SK-N-SH treated with all-trans-retinoic acid at 6 μM for 48 hours (cell line): ENCODE measurements around the gene SLITRK5.

Experiments
- ATAC-seq: fragments of 200-7000 bp; cut with Tn5 transposase; 3 replicates; pipeline ENCODE4 v1.9.1; 2020; ENCODE audit warnings: mild to moderate bottlenecking, moderate library complexity
- ARNTL ChIP-seq: fragments of 450-650 bp; formaldehyde crosslinking; IDR thresholded peaks from 2 replicates; pipeline ENCODE4 v1.5.0; 2020; ENCODE audit warnings: low read depth, mild to moderate bottlenecking, moderate library complexity, borderline replicate concordance
- BACH2 ChIP-seq: fragments of 250-450 bp; sonication (Bioruptor Pico); IDR thresholded peaks from 2 replicates; pipeline ENCODE4 v1.9.0; 2021; ENCODE audit warnings: mild to moderate bottlenecking, borderline replicate concordance
- CSDC2 ChIP-seq: fragments of 250-450 bp; sonication (Bioruptor Pico); IDR thresholded peaks from 2 replicates; pipeline ENCODE4 v1.5.0; 2020; ENCODE audit warnings: mild to moderate bottlenecking, moderate library complexity
- ESRRG ChIP-seq: fragments of 250-450 bp; sonication (Bioruptor Pico); IDR thresholded peaks from 2 replicates; pipeline ENCODE4 v1.6.1; 2021; ENCODE audit warnings: mild to moderate bottlenecking
- ISL1 ChIP-seq: fragments of 250-450 bp; sonication (Bioruptor Pico); IDR thresholded peaks from 2 replicates; pipeline ENCODE4 v2.1.2; 2022; ENCODE audit warnings: mild to moderate bottlenecking, moderate library complexity
- PPARA ChIP-seq: fragments of 250-450 bp; sonication (Bioruptor Pico); IDR thresholded peaks from 2 replicates; pipeline ENCODE4 v1.5.0; 2020; ENCODE audit warnings: mild to moderate bottlenecking, borderline replicate concordance
- RARB ChIP-seq: fragments of 250-450 bp; sonication (Bioruptor Pico); IDR thresholded peaks from 2 replicates; pipeline ENCODE4 v1.8.0; 2021; ENCODE audit warnings: mild to moderate bottlenecking, moderate library complexity
- SNAI2 ChIP-seq: fragments of 250-450 bp; sonication (Bioruptor Pico); IDR thresholded peaks from 2 replicates; pipeline ENCODE4 v1.5.0; 2020; ENCODE audit warnings: mild to moderate bottlenecking, moderate library complexity
- TCF4 ChIP-seq: fragments of 250-450 bp; sonication (Bioruptor Pico); IDR thresholded peaks from 2 replicates; pipeline ENCODE4 v1.8.0; 2021; ENCODE audit warnings: mild to moderate bottlenecking, moderate library complexity, borderline replicate concordance
- TOX ChIP-seq: fragments of 250-450 bp; sonication (Bioruptor Pico); IDR thresholded peaks from 2 replicates; pipeline ENCODE4 v1.8.0; 2021; ENCODE audit warnings: mild to moderate bottlenecking, moderate library complexity, borderline replicate concordance
- ZFP3 ChIP-seq: fragments of 250-450 bp; sonication (Bioruptor Pico); IDR thresholded peaks from 2 replicates; pipeline ENCODE4 v1.5.0; 2020; ENCODE audit warnings: mild to moderate bottlenecking, moderate library complexity
- ZFP30 ChIP-seq: fragments of 450-650 bp; formaldehyde crosslinking; IDR thresholded peaks from 2 replicates; pipeline ENCODE4 v1.5.0; 2022; ENCODE audit warnings: mild to moderate bottlenecking, moderate library complexity
- ZNF565 ChIP-seq: fragments of 450-650 bp; formaldehyde crosslinking; conservative IDR thresholded peaks from 2 replicates; pipeline ENCODE4 v1.5.0; 2020; ENCODE audit warnings: low read depth, mild to moderate bottlenecking, moderate library complexity
- ZNF70 ChIP-seq: fragments of 450-650 bp; formaldehyde crosslinking; IDR thresholded peaks from 2 replicates; pipeline ENCODE4 v1.5.0; 2020; ENCODE audit warnings: mild to moderate bottlenecking, moderate library complexity
- ZNF8 ChIP-seq: fragments of 450-650 bp; formaldehyde crosslinking; IDR thresholded peaks from 2 replicates; pipeline ENCODE4 v1.5.0; 2020; ENCODE audit warnings: mild to moderate bottlenecking, moderate library complexity
- TF ChIP-seq, protein P1 (sequence below): fragments of 250-450 bp; sonication (Bioruptor Pico); IDR thresholded peaks from 2 replicates; pipeline ENCODE4 v1.8.0; 2020; ENCODE audit warnings: mild to moderate bottlenecking, moderate library complexity, borderline replicate concordance
- TF ChIP-seq, protein P2 (sequence below): fragments of 250-450 bp; sonication (Bioruptor Pico); IDR thresholded peaks from 2 replicates; pipeline ENCODE4 v1.5.0; 2020; ENCODE audit warnings: mild to moderate bottlenecking, moderate library complexity
- TF ChIP-seq, protein P3 (sequence below): fragments of 250-450 bp; sonication (Bioruptor Pico); IDR thresholded peaks from 2 replicates; pipeline ENCODE4 v1.8.0; 2021; ENCODE audit warnings: low read depth, mild to moderate bottlenecking, moderate library complexity, borderline replicate concordance
- TF ChIP-seq, protein P4 (sequence below): fragments of 250-450 bp; sonication (Bioruptor Pico); IDR thresholded peaks from 2 replicates; pipeline ENCODE4 v1.5.1; 2021; ENCODE audit warnings: mild to moderate bottlenecking, moderate library complexity

Gene SLITRK5

DNA sequence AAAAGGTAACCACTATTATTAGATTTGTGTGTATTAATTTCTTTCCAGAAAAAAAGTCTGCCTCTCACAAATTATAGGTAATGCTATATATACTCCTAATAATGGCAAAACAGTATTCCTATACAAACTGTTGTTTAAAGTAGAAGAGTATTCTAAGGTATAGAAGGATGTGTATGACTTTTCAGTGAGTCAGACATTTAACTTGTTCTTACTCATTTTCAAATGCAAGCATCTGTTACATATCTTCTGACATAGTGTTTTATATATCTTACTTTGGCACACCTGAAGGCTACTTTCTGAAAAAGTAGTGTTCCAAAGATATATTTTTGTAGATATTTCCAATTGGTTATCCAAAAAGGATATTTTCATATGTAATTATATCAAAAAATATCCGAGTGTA is 3.5 kb upstream of the SLITRK5 start (continued):
- TF ChIP-seq, protein P1, sequence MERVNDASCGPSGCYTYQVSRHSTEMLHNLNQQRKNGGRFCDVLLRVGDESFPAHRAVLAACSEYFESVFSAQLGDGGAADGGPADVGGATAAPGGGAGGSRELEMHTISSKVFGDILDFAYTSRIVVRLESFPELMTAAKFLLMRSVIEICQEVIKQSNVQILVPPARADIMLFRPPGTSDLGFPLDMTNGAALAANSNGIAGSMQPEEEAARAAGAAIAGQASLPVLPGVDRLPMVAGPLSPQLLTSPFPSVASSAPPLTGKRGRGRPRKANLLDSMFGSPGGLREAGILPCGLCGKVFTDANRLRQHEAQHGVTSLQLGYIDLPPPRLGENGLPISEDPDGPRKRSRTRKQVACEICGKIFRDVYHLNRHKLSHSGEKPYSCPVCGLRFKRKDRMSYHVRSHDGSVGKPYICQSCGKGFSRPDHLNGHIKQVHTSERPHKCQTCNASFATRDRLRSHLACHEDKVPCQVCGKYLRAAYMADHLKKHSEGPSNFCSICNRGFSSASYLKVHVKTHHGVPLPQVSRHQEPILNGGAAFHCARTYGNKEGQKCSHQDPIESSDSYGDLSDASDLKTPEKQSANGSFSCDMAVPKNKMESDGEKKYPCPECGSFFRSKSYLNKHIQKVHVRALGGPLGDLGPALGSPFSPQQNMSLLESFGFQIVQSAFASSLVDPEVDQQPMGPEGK: no peak
- TF ChIP-seq ARNTL (CRISPR knock-in tag) (no peak), RARB (CRISPR knock-in tag) (no peak)

DNA sequence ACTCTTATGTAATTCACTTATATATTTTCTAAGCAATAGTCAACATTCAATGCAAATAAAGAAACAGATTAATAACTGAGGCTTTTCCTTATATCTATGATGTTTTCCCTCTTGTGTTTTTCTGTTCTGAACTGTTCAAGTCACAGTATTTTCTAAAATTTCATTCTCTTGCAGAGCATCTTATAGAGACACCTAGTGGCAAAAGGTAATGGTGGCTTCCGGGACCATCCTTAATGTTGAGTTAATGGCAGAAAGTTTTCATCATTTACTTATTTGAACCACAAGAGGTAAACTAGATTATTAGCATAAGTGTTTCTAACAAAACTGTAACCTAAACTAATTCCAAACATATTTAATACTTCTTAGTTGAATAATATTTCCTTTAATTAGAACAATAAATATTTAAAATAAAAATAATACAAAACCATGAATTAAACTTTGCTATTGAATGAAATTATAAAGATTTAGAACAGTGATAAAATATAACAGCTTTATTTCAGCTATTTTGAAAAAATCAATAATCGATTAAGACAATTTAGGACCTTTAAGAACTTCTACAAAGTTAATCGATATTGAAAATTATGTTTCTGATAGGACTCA is 1.7 kb upstream of the SLITRK5 start:
- no peak for ATAC-seq
- TF ChIP-seq RARB (CRISPR knock-in tag) (no peak), ISL1 (CRISPR knock-in tag) (no peak), CSDC2 (no peak), ESRRG (CRISPR knock-in tag) (no peak), TOX (CRISPR knock-in tag) (no peak), BACH2 (CRISPR knock-in tag) (no peak), ARNTL (CRISPR knock-in tag) (no peak), ZNF70 (CRISPR knock-in tag) (no peak), ZFP3 (CRISPR knock-in tag) (no peak)
- TF ChIP-seq, protein P1: no peak
- TF ChIP-seq, protein P2, sequence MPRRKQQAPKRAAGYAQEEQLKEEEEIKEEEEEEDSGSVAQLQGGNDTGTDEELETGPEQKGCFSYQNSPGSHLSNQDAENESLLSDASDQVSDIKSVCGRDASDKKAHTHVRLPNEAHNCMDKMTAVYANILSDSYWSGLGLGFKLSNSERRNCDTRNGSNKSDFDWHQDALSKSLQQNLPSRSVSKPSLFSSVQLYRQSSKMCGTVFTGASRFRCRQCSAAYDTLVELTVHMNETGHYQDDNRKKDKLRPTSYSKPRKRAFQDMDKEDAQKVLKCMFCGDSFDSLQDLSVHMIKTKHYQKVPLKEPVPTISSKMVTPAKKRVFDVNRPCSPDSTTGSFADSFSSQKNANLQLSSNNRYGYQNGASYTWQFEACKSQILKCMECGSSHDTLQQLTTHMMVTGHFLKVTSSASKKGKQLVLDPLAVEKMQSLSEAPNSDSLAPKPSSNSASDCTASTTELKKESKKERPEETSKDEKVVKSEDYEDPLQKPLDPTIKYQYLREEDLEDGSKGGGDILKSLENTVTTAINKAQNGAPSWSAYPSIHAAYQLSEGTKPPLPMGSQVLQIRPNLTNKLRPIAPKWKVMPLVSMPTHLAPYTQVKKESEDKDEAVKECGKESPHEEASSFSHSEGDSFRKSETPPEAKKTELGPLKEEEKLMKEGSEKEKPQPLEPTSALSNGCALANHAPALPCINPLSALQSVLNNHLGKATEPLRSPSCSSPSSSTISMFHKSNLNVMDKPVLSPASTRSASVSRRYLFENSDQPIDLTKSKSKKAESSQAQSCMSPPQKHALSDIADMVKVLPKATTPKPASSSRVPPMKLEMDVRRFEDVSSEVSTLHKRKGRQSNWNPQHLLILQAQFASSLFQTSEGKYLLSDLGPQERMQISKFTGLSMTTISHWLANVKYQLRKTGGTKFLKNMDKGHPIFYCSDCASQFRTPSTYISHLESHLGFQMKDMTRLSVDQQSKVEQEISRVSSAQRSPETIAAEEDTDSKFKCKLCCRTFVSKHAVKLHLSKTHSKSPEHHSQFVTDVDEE (CRISPR knock-in tag): no peak
- TF ChIP-seq, protein P3, sequence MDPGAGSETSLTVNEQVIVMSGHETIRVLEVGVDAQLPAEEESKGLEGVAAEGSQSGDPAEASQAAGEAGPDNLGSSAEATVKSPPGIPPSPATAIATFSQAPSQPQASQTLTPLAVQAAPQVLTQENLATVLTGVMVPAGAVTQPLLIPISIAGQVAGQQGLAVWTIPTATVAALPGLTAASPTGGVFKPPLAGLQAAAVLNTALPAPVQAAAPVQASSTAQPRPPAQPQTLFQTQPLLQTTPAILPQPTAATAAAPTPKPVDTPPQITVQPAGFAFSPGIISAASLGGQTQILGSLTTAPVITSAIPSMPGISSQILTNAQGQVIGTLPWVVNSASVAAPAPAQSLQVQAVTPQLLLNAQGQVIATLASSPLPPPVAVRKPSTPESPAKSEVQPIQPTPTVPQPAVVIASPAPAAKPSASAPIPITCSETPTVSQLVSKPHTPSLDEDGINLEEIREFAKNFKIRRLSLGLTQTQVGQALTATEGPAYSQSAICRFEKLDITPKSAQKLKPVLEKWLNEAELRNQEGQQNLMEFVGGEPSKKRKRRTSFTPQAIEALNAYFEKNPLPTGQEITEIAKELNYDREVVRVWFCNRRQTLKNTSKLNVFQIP: no peak
- TF ChIP-seq, all 23 proteins: peak for 0

DNA sequence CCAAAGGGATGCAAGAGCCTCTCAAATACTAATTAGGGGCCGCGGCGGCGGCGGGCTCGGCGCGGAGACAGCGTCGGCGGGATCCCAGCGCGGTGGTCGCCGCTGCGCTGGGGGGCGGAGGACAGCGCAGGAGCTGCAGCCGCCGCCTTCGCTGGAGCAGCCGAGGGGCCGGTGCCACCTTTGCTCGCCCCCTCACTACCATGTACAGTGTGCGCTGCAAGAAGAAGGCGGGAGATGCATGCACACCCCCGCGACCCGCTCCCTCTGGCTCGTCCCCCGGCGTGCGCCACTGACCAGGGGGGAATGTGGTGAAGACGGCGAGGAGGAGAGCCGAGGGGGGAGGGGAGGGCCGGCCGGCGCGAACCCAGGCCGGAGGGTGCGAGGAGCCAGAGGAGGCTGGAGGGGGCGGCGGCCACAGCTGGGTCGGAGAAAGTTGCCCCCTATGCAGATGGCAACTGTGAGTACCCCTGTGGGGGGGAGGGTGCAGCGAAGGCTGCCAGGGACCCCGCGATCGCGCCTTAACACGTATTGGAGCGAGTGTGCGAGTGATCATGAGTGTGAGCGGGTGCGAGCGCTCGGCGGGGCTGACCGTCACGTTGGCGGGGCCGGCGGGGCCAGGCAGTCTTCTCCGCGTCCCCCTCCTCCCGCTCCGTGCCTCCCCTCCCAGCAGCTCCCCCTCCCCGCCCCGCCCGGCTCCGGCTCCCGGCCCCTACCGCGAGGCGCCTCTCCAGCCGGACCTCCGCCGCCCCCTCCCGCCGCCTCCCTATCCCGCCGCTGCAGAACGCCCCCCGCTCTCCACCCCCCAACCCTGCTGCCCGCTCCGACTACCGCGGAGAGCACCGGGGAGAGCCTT is 808 bp downstream of the SLITRK5 start:
- peak; percentile 9 for ATAC-seq
- TF ChIP-seq ZFP3 (CRISPR knock-in tag) (no peak), PPARA (CRISPR knock-in tag) (no peak), TCF4 (CRISPR knock-in tag) (no peak), ZNF70 (CRISPR knock-in tag) (no peak), ARNTL (CRISPR knock-in tag) (no peak), ISL1 (CRISPR knock-in tag) (no peak), ZNF8 (CRISPR knock-in tag) (no peak), RARB (CRISPR knock-in tag) (no peak), ZFP30 (no peak), ZNF565 (CRISPR knock-in tag) (no peak), SNAI2 (CRISPR knock-in tag) (no peak)
- TF ChIP-seq, protein P3: no peak
- TF ChIP-seq, protein P2 (CRISPR knock-in tag): no peak
- TF ChIP-seq, protein P4, sequence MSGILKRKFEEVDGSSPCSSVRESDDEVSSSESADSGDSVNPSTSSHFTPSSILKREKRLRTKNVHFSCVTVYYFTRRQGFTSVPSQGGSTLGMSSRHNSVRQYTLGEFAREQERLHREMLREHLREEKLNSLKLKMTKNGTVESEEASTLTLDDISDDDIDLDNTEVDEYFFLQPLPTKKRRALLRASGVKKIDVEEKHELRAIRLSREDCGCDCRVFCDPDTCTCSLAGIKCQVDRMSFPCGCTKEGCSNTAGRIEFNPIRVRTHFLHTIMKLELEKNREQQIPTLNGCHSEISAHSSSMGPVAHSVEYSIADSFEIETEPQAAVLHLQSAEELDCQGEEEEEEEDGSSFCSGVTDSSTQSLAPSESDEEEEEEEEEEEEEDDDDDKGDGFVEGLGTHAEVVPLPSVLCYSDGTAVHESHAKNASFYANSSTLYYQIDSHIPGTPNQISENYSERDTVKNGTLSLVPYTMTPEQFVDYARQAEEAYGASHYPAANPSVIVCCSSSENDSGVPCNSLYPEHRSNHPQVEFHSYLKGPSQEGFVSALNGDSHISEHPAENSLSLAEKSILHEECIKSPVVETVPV (CRISPR knock-in tag): no peak
